Mucosa of descending colon (tissue), 3 donors: Measurements from ENCODE around the gene EIF4A3. TPM values are rescaled to one million over a fixed set of nuclear protein-coding genes. Genes with fewer than 3 reads are reported as not detected.

Experiments used
- ATAC-seq: fragments of 200-7000 bp; cut with Tn5 transposase; one replicate; pipeline ENCODE4 v1.9.1; 2020; ENCODE audit warnings: mild to moderate bottlenecking, moderate library complexity
- DNase-seq, 3 donors: peaks; one replicate each; pipeline ENCODE4 v3.0.0-alpha.2; 2020
- H3K36me3 ChIP-seq: fragments of 200-600 bp; one replicate; pipeline ENCODE4 v1.8.0; 2021; ENCODE audit warnings: low read depth, mild to moderate bottlenecking
- H3K4me1 ChIP-seq: fragments of 200-600 bp; one replicate; pipeline ENCODE4 v1.8.0; 2021; ENCODE audit warnings: low read depth, mild to moderate bottlenecking
- H3K4me3 ChIP-seq: fragments of 200-600 bp; one replicate; pipeline ENCODE4 v1.8.0; 2021; ENCODE audit warnings: mild to moderate bottlenecking
- H3K9me3 ChIP-seq: fragments of 200-600 bp; one replicate; pipeline ENCODE4 v1.8.0; 2021; ENCODE audit warnings: mild to moderate bottlenecking
- CTCF ChIP-seq: fragments of 200-600 bp; IDR thresholded peaks from one replicate; pipeline ENCODE4 v1.8.0; 2022; ENCODE audit warnings: antibody characterized with exemption, mild to moderate bottlenecking
- intact Hi-C, 2 donors: fragments of 100-400 bp; cut with DNase I in 1 of 2; cut with micrococcal nuclease in 1 of 2; formaldehyde crosslinking; loops; one replicate each; pipeline versions ENCODE4 v1.11.0 to v1.11.1; 2022; cut with DNase I, micrococcal nuclease
- total RNA-seq, 3 donors: library from RNA; stranded (reverse); fragmentation: NEBNext Ultra II Directional in 2 of 3; extraction: Animal tissue kit (Norgen Biotek cat#: 25700) in 2 of 3; gene quantifications; one replicate each; pipeline versions ENCODE4 v1.2.1 to v1.2.4, GENCODE V29; 2021 to 2023
- donor health status: DM: no; HTN: no; CAD: no; lungs with moderate emphysema.
- donor health status: DM: no; HTN: no; CAD: no.
- donor health status: DM: no; HTN: yes; CAD: no.

Gene EIF4A3
- total RNA-seq, 3 donors from 2014 or later, result 59.2 to 80.2 (median 61.8) TPM

DNA sequence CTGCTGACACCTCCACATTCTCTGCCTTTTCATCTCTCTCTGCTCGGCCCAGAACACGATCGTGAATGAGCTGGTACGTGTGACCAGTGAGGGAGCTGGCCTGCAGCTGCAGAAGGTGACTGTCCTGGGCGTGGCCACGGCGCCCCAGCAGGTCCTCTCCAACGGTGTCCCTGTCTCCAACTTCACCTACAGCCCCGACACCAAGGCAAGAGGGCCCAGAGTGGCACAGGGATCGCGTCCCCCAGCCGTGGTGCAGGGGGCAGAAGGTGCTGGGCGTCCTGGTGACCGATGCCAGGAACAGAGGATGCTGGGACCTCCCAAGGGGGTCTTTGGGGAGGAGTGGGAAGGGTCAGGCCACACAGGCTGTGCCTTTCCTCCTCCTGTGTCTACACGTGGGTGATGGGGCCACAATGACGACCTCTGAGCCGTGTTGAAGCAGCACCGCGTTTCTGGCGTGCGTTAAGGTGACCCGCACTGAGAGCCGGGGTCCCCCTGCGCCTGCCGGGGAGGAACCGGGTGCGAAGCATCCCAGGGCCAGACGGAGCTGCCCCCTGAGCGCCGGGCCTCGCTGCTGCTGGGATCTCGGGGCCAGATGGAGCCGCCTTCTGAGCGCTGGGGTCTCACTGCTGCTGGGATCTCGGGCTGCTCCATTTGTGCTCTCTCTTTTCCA, 28.2 kb downstream of the EIF4A3 start:
- ATAC-seq (no peak), DNase-seq (no peak)
- Histone ChIP-seq H3K36me3 (no peaks in the 10 kb centered on the region), H3K4me1 (no peaks in the 10 kb centered on the region), H3K4me3 (no peak overlapping the region), H3K9me3 (no peaks in the 10 kb centered on the region)
- intact Hi-C loops, result no loop called here
- TF ChIP-seq CTCF, result no peak

DNA sequence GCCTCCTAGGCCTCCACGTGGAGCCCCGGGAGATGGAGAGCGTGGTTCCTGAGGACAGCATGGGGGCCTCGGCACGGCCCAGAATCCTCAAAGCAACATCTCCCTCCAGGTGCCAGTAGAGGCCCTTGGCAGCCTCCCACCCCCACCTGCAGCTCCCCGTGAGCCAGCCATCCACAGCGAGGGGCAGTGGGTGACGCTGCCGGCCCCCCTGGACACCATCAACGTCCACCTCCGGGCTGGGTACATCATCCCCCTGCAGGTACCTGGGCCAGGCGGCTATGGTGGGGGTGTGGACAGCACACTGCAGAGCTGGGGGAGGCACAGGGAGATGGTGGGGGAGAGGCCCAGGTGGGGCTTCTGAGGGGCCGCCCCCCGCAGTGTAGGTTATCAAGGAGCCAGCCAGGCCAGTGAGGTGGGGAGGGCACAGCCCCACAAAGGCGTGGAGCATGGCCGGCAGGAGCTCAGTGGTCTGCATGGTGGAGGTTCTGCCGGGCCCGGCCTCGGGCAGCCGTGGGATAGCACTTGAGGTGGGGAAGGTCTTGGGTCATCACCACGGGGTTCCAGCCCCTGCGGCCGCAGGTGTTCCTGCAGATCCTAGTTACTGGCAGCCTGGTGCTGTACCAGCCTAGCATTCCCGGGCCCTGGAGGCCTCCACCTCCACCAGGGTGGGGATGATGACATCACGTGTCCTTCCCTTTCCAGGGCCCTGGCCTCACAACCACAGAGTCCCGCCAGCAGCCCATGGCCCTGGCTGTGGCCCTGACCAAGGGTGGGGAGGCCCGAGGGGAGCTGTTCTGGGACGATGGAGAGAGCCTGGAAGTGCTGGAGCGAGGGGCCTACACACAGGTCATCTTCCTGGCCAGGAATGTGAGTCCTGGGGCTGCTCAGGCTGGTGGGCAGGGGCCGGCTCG, 29.2 kb downstream of the EIF4A3 start:
- Histone ChIP-seq H3K9me3 (no peaks in the 10 kb centered on the region), H3K36me3 (no peaks in the 10 kb centered on the region), H3K4me1 (no peaks in the 10 kb centered on the region), H3K4me3 (no peak overlapping the region)
- ATAC-seq, result no peak
- TF ChIP-seq CTCF, result no peak
- intact Hi-C loops, result no loop called here
- DNase-seq, result no peak

- no peaks in the 10 kb centered on the region for H3K9me3 ChIP-seq
- TF ChIP-seq CTCF, result no peak
- H3K4me3 ChIP-seq, result no peak overlapping the region
- no peak for ATAC-seq
- DNase-seq, result no peak
- no peaks in the 10 kb centered on the region for H3K4me1 ChIP-seq
- H3K36me3 ChIP-seq, result no peaks in the 10 kb centered on the region
- intact Hi-C loops, result no loop called here
These were observed 30.0 kb downstream of the EIF4A3 start for GRCh38 chr17:80116921-80117380.

- ATAC-seq (no peak), DNase-seq (no peak)
- no peaks in the 10 kb centered on the region for H3K4me1 ChIP-seq
- intact Hi-C loops, result no loop called here
- H3K9me3 ChIP-seq, result no peaks in the 10 kb centered on the region
- no peaks in the 10 kb centered on the region for H3K36me3 ChIP-seq
- no peak for TF ChIP-seq CTCF
- no peak overlapping the region for H3K4me3 ChIP-seq
These were observed 30.5 kb downstream of the EIF4A3 start for GRCh38 chr17:80116276-80116920.

- Histone ChIP-seq H3K36me3 (no peaks in the 10 kb centered on the region), H3K4me1 (no peaks in the 10 kb centered on the region), H3K4me3 (no peak overlapping the region), H3K9me3 (no peaks in the 10 kb centered on the region)
- ATAC-seq, result no peak
- DNase-seq, result no peak
- TF ChIP-seq CTCF, result no peak
- intact Hi-C loops, result no loop called here
These were observed 31.8 kb downstream of the EIF4A3 start for GRCh38 chr17:80115159-80115558.
